NCI-H1105 (cell line): ENCODE measurements around the gene S100A13.
"Not testable (repeated sequence)": the region's sequence is repeated elsewhere in the genome, so short reads cannot be mapped to it uniquely, and the experiment has no call there.

ENCODE experiments used
- DNase-seq: peaks from one replicate; lab custom pipeline; 2025; lab: John Stamatoyannopoulos, UW

The S100A13 gene

GRCh38 chr1:153602749-153603148 is 24.6 kb downstream of the S100A13 start:
- DNase-seq: no peak

- no peak for DNase-seq
Measured at GRCh38 chr1:153599847-153600246, 27.5 kb downstream of the S100A13 start.

DNA sequence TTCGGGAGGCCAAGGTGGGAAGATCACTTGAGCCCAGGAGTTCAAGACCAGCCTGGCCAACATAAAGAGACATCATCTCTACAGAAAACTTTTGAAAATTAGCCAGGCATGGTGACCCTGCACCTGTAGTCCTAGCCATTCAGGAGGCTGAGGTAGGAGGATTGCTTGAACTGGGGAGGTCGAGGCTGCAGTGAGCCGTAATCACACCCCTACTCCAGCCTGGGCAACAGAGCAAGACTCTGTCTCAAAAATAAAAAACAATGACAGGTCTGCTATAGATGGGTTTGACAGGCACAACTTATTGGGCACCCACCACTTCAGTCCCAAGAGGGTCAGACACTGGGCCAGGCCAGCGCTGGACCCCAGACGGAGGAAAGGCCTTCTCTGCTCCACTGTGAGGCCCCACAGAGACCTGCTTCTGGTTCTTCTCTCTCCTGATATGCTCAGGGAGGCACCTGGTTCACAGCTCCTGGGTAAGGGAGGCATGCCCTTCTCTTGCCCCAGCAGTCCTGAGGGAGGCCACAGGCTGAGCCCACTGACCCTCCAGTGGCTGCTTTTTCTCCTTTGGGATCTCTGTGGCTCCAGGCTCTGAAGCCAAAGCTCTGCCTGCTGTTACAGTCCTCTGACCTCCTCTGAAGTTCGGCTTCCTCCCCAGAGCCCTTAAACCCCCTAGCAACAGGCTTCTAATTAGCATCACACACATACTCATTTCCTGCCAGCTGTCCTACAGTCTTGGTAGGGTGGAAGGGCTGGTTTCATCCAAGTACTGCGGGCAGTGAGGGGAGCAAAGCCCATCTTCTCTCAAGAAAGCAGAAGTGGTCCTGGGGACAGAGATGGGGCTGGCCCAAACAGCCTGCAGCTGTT is 28.8 kb downstream of the S100A13 start:
- no peak for DNase-seq

DNA sequence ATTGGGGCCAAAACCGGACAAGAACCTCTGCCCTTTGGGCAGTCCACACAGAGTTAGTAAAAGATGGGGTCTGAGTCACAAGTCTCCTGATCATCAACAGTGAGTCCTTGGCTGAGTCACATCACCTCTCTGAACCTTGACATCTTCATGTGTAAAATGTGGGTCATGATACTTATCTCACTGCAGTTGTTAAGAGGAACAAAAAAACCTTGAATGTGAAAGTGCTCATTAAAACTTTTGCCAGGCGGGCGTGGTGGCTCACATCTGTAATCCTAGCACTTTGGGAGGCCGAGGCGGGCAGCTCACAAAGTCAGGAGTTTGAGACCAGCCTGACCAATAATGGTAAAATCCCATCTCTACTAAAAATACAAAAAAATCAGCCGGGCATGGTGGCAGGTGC is 30.1 kb downstream of the S100A13 start:
- no peak for DNase-seq

DNA sequence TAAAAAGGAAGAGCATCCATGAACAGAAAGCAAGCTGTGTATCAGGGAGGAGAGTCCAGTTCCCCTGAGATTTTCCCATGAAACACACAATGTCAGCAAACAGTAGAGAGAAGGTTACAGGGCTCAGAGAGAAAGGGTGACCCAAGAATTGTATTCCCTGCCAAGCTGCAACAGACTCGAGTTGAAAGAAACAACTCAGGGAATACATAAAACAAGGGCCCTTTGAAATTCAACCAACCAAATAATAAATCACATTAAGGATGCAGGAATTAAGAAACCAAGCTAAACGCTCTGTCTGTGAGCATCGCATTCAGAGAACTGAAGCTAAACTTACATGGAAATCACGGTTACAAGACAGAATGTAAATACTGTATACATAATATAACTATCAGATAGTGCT is 34.6 kb downstream of the S100A13 start:
- DNase-seq: no peak

DNA sequence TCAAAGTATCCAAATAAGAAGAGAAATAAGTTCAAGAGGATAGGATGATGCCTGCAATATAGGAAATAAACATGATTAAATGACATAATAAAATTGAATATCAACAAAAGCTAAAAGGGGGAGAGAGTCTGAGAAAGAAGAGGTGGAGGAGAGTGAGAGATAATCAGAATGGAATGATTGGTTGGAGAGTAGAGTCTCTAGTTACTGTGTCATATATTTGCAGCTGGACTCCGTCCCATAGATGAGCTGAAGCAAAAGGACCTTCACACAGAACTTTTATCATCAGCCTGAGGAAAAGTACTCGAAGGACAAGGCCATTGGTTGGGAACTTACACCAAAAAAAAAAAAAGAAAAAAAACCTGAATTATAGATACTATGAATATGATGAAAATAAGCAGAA is 38.8 kb downstream of the S100A13 start:
- no peak for DNase-seq

GRCh38 chr1:153588033-153588432 is 39.3 kb downstream of the S100A13 start:
- not testable (repeated sequence) for DNase-seq

GRCh38 chr1:153587314-153587713 is 40.0 kb downstream of the S100A13 start:
- no peak for DNase-seq

DNA sequence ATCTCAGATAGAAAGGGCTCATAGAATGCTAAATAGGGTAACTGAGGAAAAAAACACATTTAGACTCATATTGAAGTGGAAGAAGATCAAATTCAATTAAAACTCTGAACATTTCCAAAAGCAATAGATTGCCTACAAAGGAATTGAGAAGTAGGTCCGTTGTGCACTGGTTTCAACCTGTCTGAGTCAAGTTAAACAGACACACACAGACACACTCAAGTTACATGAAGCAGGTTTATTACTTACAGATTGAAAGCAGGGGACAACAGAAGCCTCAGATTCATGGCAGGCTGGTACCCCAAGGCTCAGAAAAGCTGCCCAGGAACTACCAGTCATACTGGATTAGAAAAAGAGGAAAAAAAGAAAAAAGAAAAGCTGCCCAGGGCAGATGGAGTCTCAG is 41.0 kb downstream of the S100A13 start:
- DNase-seq: no peak

GRCh38 chr1:153585006-153585405 is 42.3 kb downstream of the S100A13 start:
- no peak for DNase-seq

GRCh38 chr1:153583976-153584375 is 43.3 kb downstream of the S100A13 start:
- no peak for DNase-seq

- DNase-seq: not testable (repeated sequence)
Measured at GRCh38 chr1:153583514-153583913, 43.8 kb downstream of the S100A13 start.

GRCh38 chr1:153582836-153583235 is 44.5 kb downstream of the S100A13 start:
- not testable (repeated sequence) for DNase-seq

DNA sequence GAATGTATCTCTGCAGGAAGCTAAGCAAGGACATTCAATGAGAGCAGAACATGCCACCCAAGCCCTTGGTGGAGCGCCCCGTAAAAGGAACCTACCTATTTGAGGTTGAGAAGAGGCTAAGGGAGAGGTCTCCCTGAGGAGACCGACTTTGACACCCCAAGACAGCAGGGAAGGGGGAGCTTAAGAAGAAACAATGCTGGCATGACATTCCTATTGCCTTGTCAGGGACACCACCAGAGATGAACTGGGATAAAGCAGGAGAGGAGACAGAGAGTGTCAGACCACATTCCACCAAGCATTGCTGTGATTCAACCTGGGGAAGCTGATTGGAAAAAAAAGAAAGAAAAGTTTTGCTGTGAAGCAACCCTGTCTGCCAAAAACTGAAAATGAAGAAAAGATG is 48.4 kb downstream of the S100A13 start:
- DNase-seq: no peak

GRCh38 chr1:153578490-153578889 is 48.8 kb downstream of the S100A13 start:
- DNase-seq: no peak

DNA sequence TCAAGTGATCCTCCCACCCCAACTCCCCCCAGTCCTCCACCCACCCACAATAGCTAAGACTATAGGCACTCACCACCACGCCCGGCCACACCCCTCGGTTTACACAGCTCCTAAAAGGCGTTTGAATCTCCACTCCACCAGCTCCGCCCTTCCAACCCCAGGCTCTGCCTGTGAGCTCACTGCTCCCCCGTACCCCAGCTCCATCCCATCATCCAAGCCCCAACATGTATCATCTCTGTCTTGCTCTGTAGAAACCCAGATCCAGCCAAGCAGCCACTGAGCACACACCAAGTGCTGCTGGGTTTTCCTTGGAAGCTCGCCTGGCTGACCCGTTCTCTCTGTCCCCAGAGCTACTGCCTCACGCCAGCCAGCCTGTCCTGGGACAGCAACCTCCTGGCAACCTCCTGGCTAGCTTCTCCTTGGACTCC is 49.7 kb downstream of the S100A13 start:
- DNase-seq: no peak

GRCh38 chr1:153577138-153577537 is 50.2 kb downstream of the S100A13 start:
- DNase-seq: no peak

DNA sequence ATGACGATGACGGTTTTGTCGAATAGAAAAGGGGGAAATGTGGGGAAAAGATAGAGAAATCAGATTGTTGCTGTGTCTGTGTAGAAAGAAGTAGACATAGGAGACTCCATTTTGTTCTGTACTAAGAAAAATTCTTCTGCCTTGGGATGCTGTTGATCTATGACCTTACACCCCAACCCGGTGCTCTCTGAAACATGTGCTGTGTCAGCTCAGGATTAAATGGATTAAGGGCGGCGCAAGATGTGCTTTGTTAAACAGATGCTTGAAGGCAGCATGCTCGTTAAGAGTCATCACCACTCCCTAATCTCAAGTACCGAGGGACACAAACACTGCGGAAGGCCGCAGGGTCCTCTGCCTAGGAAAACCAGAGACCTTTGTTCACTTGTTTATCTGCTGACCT is 51.8 kb downstream of the S100A13 start:
- DNase-seq: not testable (repeated sequence)

DNA sequence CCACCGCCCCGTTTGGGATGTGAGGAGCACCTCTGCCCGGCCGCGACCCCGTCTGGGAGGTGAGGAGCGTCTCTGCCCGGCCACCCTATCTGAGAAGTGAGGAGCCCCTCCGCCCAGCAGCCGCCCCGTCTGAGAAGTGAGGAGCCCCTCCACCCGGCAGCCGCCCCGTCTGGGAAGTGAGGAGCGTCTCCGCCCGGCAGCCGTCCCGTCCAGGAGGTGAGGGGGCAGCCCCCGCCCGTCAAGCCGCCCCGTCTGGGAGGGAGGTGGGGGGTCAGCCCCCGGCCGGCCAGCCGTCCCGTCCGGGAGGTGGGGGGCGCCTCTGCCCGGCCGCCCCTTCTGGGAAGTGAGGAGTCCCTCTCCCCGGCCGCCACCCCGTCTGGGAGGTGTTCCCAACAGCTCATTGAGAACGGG is 52.2 kb downstream of the S100A13 start:
- DNase-seq: not testable (repeated sequence)

- no peak for DNase-seq
Measured at GRCh38 chr1:153573351-153573750, 54.0 kb downstream of the S100A13 start.

DNA sequence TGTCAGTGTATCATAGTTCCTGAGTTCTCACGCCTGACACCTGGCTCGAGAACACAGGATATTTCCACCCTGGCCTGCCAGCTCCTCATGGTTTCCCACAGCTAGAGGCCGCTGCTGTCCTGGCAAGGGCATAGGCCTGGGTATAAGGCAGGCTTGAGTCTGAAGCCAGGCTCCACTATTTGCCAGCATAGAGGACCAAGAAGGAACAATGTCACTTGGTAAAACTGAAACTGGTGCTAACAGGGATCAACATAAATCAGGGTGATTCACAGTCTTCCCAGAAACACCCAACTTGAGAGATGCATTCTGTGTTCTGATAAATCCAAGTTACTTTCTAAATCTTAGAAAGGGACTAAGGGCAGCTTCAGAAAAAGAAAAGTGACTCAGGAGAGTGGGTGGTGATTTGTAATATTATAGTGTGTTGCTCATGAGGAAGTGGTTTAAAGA is 54.7 kb downstream of the S100A13 start:
- DNase-seq: no peak

DNA sequence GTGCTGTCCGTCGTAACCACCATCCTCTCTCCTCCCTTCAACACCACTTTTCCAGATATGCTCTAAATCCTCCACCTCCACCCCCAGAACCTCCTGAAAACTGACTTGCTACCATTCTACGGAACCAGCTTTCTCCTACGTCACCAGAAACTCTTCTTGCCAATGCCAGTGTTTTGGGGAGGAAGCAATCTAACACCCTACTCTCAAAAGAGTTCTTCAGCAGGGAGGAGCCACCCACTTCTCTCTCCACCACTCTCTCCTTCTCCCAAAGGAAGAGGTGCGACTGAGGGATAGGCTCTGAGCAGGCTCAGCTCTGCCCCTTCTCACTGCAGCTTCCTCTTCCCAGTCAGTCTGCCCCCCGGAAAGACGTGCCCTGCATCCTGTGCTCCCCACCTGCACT is 55.6 kb downstream of the S100A13 start:
- DNase-seq: no peak

DNA sequence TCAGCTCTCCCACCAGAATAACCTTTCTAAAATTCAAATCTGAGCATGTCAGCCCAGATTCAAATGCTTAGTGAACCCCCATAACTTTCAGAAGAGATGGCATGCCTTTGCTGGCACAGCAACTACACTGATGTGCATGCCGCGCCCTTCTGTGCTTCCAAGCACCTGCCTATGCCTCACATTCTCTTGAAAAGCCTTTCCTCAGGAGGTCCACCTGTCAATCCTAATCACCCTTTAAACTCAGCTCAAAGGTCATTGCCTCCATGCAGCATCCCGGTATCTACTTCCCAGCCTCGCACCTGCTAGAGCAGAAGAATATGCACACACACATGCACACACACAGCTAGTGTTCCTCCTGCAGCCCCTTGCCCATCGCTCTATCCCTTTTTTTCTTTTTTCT is 56.4 kb downstream of the S100A13 start:
- DNase-seq: no peak

DNA sequence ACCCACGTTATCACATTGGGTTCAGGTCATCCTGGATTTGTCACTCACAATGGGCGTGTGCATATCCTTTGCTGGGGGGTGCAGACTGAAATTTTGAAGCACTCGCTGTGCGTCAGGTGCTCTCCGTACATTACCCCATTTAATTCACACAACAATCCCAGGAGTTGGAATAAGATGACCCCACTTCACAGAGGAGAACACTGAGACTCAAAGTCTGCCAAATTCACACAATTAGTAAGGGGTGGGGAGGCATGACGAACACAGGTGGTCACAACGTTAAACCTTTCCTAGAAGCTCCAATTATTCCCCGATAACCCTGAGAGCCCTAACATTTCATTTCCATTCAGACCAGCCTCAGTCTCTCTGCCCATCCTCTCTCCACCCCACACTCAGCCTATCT is 57.8 kb downstream of the S100A13 start:
- no peak for DNase-seq
